ENCODE measurements around the gene FAM83G.

Gene FAM83G

GRCh38 chr17:18967916-18968315 is 36.6 kb downstream of the FAM83G start:
- CTCF ChIA-PET: interaction anchor here (0.8 to 1.1 kb wide), 2 partner anchors 23 to 29 kb away, joined by 3 read pairs; no protein-coding TSS in a partner anchor
- 0 out of 2 replicates have a peak overlapping the region, but pooled peaks have one; percentile 27 for H3K27ac ChIP-seq (ENCODE audit: extremely low read depth, low read depth, low read length)
- peak; percentile 40; the same call in 1 of the 2 replicates for TF ChIP-seq ZBTB20 (tag by site-specific recombination; IDR thresholded peaks at IDR 0.05)
- no peak for TF ChIP-seq ZNF629 (tag by site-specific recombination; IDR thresholded peaks at IDR 0.05)
- TF ChIP-seq ZNF214 (tag by site-specific recombination; IDR thresholded peaks at IDR 0.05; ENCODE audit: borderline replicate concordance): no peak
- 0 out of 2 replicates have a peak, but pooled peaks have one; percentile 25 for TF ChIP-seq ZBTB48 (tag by site-specific recombination; IDR thresholded peaks at IDR 0.05)
- peak; percentile 99 for TF ChIP-seq GLIS1 (tag by site-specific recombination; IDR thresholded peaks at IDR 0.05)
- no peak for TF ChIP-seq ZNF221 (tag by site-specific recombination; IDR thresholded peaks at IDR 0.05; ENCODE audit: borderline replicate concordance)
- 0 out of 2 replicates have a peak, but pooled peaks have one; percentile 15 for TF ChIP-seq ZIC2 (tag by site-specific recombination; IDR thresholded peaks at IDR 0.05)
- no peak overlapping the region for H3K4me3 ChIP-seq (ENCODE audit: low read depth, low read length)
- peaks cover 0 to 17% of the 10 kb centered on the region in 2 experiments; a peak in 2 of 3 replicates for H3K36me3 ChIP-seq (ENCODE audit: control insufficient read depth in 2 of 2, insufficient read depth in 1 of 2, low read length in 2 of 2)
- POLR2A ChIA-PET: interaction anchor here (1.2 kb wide), 1 partner anchor 36 kb away, joined by 3 read pairs; the partner anchor contains the start of gene FAM83G
- peaks cover 11% of the 10 kb centered on the region for H3K4me1 ChIP-seq (ENCODE audit: control insufficient read depth, insufficient read depth, low read length)
- no peaks in the 10 kb centered on the region for H3K9me3 ChIP-seq (ENCODE audit: control insufficient read depth, insufficient read depth, low read depth, low read length)

- CTCF ChIA-PET: no interaction called here
- TF ChIP-seq PRDM10 (tag by site-specific recombination; IDR thresholded peaks at IDR 0.05) (peak; percentile 56), ZNF521 (tag by site-specific recombination; IDR thresholded peaks at IDR 0.05) (no peak), ZBTB17 (tag by site-specific recombination; IDR thresholded peaks at IDR 0.05) (peak; percentile 38; the same call in 1 of the 2 replicates), ZNF792 (tag by site-specific recombination; IDR thresholded peaks at IDR 0.05) (no peak), ZBTB20 (tag by site-specific recombination; IDR thresholded peaks at IDR 0.05) (peak; percentile 71), ZNF600 (tag by site-specific recombination; IDR thresholded peaks at IDR 0.05) (peak; percentile 67), ZNF626 (tag by site-specific recombination; IDR thresholded peaks at IDR 0.05) (no peak), ZBTB7A (tag by site-specific recombination; IDR thresholded peaks at IDR 0.05; ENCODE audit: low read depth) (no peak), ZNF184 (tag by site-specific recombination; IDR thresholded peaks at IDR 0.05) (no peak), ZNF138 (tag by site-specific recombination; IDR thresholded peaks at IDR 0.05; ENCODE audit: borderline replicate concordance) (no peak), ZNF596 (tag by site-specific recombination; IDR thresholded peaks at IDR 0.05) (no peak), ZBTB1 (tag by site-specific recombination; IDR thresholded peaks at IDR 0.05) (no peak), SP2 (tag by site-specific recombination; IDR thresholded peaks at IDR 0.05) (peak; percentile 31; the same call in 1 of the 2 replicates), ZNF341 (tag by site-specific recombination; IDR thresholded peaks at IDR 0.05; ENCODE audit: low read depth) (peak; percentile 75)
- TF ChIP-seq, protein P1, sequence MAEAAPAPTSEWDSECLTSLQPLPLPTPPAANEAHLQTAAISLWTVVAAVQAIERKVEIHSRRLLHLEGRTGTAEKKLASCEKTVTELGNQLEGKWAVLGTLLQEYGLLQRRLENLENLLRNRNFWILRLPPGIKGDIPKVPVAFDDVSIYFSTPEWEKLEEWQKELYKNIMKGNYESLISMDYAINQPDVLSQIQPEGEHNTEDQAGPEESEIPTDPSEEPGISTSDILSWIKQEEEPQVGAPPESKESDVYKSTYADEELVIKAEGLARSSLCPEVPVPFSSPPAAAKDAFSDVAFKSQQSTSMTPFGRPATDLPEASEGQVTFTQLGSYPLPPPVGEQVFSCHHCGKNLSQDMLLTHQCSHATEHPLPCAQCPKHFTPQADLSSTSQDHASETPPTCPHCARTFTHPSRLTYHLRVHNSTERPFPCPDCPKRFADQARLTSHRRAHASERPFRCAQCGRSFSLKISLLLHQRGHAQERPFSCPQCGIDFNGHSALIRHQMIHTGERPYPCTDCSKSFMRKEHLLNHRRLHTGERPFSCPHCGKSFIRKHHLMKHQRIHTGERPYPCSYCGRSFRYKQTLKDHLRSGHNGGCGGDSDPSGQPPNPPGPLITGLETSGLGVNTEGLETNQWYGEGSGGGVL (tag by site-specific recombination; IDR thresholded peaks at IDR 0.05): no peak
- TF ChIP-seq, protein P2, sequence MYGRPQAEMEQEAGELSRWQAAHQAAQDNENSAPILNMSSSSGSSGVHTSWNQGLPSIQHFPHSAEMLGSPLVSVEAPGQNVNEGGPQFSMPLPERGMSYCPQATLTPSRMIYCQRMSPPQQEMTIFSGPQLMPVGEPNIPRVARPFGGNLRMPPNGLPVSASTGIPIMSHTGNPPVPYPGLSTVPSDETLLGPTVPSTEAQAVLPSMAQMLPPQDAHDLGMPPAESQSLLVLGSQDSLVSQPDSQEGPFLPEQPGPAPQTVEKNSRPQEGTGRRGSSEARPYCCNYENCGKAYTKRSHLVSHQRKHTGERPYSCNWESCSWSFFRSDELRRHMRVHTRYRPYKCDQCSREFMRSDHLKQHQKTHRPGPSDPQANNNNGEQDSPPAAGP (tag by site-specific recombination; IDR thresholded peaks at IDR 0.05): peak; percentile 54; the same call in 1 of the 2 replicates
- Histone ChIP-seq H3K9me3 (ENCODE audit: control insufficient read depth, insufficient read depth, low read depth, low read length) (no peaks in the 10 kb centered on the region), H3K27ac (ENCODE audit: extremely low read depth, low read depth, low read length) (no peak overlapping the region), H3K4me1 (ENCODE audit: control insufficient read depth, insufficient read depth, low read length) (peaks cover 11% of the 10 kb centered on the region), H3K36me3 (ENCODE audit: control insufficient read depth in 2 of 2, insufficient read depth in 1 of 2, low read length in 2 of 2) (peaks cover 0 to 12% of the 10 kb centered on the region in 2 experiments; a peak in 1 of 3 replicates), H3K4me3 (ENCODE audit: low read depth, low read length) (no peak overlapping the region)
- POLR2A ChIA-PET: no interaction called here
Observed at GRCh38 chr17:18966831-18967624, 37.5 kb downstream of the FAM83G start.
